HepG2 (cell line): ENCODE data around the gene KLF13. TPM values are rescaled to one million over a fixed set of nuclear protein-coding genes. Genes with fewer than 3 reads are reported as not detected.

Experiments used
- ATAC-seq: fragments of 200-7000 bp; cut with Tn5 transposase; 3 replicates; pipeline ENCODE4 v1.9.1; 2020; ENCODE audit warnings: mild to moderate bottlenecking, moderate library complexity
- BruUV-seq: library from RNA; stranded (reverse); fragments of 400-500 nt; replicated peaks from 2 replicates; lab custom pipeline; 2021; lab: Mats Ljungman, UMichigan
- CTCF ChIA-PET: fragments of 300-600 bp; formaldehyde crosslinking; extraction: SDS; loops from one replicate; lab custom pipeline; 2021; ENCODE audit warnings: low total read pairs, inconsistent platforms, low intra/inter-chr PET ratio; lab: Yijun Ruan, JAX
- POLR2A ChIA-PET: fragments of 350-600 bp; sonication (Branson Sonifier 250); formaldehyde crosslinking; loops from one replicate; lab custom pipeline; 2020; ENCODE audit warnings: antibody characterized with exemption, inconsistent platforms; lab: Yijun Ruan, JAX
- DNase-seq: peaks from one replicate; pipeline ENCODE4 v3.0.0-alpha.2; 2015; ENCODE audit warnings: low spot score
- FAIRE-seq: peaks from 3 replicates; lab custom pipeline; 2011; peaks lifted over from hg19 to GRCh38; lab: Jason Lieb, UNC
- H2AFZ ChIP-seq: one replicate; pipeline ENCODE4 v1.6.1; 2011; ENCODE audit warnings: low read length, inconsistent platforms
- H3K27ac ChIP-seq: fragments of 300-600 bp; 3 replicates; pipeline ENCODE4 v1.8.0; 2011; ENCODE audit warnings: mixed run types, mild to moderate bottlenecking, mixed read lengths, low read length, inconsistent platforms; ENCODE audit not compliant: insufficient read depth; ENCODE audit errors: extremely low read length
- H3K27me3 ChIP-seq, 2 experiments: fragments of 200-600 bp in 1 of 2; 2 replicates in 1 of 2; 3 replicates in 1 of 2; pipeline versions ENCODE4 v1.6.0 to v1.8.0; 2011; ENCODE audit warnings: low read length in 2 of 2, mild to moderate bottlenecking in 2 of 2, moderate library complexity in 2 of 2, inconsistent platforms in 1 of 2; ENCODE audit not compliant: insufficient read depth in 2 of 2, control insufficient read depth in 1 of 2
- H3K36me3 ChIP-seq, 2 experiments: fragments of 200-600 bp in 1 of 2; replicated peaks in 1 of 2; 2 replicates in 1 of 2; 3 replicates in 1 of 2; pipeline versions ENCODE4 v1.5.1 to v1.8.0; 2011; ENCODE audit warnings: low read length in 2 of 2, inconsistent platforms in 1 of 2; ENCODE audit not compliant: insufficient read depth in 2 of 2, control insufficient read depth in 1 of 2
- H3K4me1 ChIP-seq: 2 replicates; pipeline ENCODE4 v1.5.1; 2012; ENCODE audit warnings: low read length, inconsistent platforms; ENCODE audit not compliant: insufficient read depth
- H3K4me2 ChIP-seq: 2 replicates; pipeline ENCODE4 v1.6.0; 2011; ENCODE audit warnings: low read depth, low read length, inconsistent platforms
- H3K4me3 ChIP-seq, 3 experiments: fragments of 200-600 bp in 1 of 3; sonication (generic), shearing (Covaris generic) in 1 of 3; replicated peaks in 1 of 3; 2 replicates each; pipeline ENCODE4 v1.5.1; 2011 to 2016; ENCODE audit warnings: low read length in 3 of 3, inconsistent platforms in 2 of 3, low read depth in 2 of 3, mild to moderate bottlenecking in 2 of 3, control low read depth in 1 of 3, mixed read lengths in 1 of 3; ENCODE audit not compliant: insufficient read depth in 1 of 3
- H3K79me2 ChIP-seq: one replicate; pipeline ENCODE4 v1.6.1; 2011; ENCODE audit warnings: low read length, inconsistent platforms; ENCODE audit not compliant: insufficient read depth
- H3K9ac ChIP-seq: 2 replicates; pipeline ENCODE4 v1.6.0; 2011; ENCODE audit warnings: mild to moderate bottlenecking, low read depth, low read length, inconsistent platforms; ENCODE audit not compliant: insufficient read depth
- H3K9me3 ChIP-seq: 2 replicates; pipeline ENCODE4 v1.5.1; 2012; ENCODE audit warnings: mild to moderate bottlenecking, low read length
- H4K20me1 ChIP-seq: 2 replicates; pipeline ENCODE4 v1.6.0; 2011; ENCODE audit warnings: inconsistent platforms, mild to moderate bottlenecking, low read length, moderate library complexity; ENCODE audit not compliant: insufficient read depth
- HNRNPK ChIP-seq: fragments of 200-400 bp; formaldehyde crosslinking; IDR thresholded peaks from 2 replicates; pipeline ENCODE4 v1.6.1; 2018; ENCODE audit warnings: low read length, low read depth, moderate library complexity, mild to moderate bottlenecking; ENCODE audit not compliant: poor library complexity, severe bottlenecking
- PCBP1 ChIP-seq: fragments of 200-400 bp; formaldehyde crosslinking; IDR thresholded peaks from 2 replicates; pipeline ENCODE4 v1.6.1; 2017; ENCODE audit warnings: mild to moderate bottlenecking, low read depth, low read length, borderline replicate concordance
- RBFOX2 ChIP-seq: fragments of 200-400 bp; formaldehyde crosslinking; IDR thresholded peaks from 2 replicates; pipeline ENCODE4 v1.6.1; 2017; ENCODE audit warnings: low read depth, mild to moderate bottlenecking, low read length
- RXRA ChIP-seq: sonication (generic); formaldehyde crosslinking; IDR thresholded peaks from 2 replicates; pipeline ENCODE4 v1.5.1; 2020; ENCODE audit warnings: missing genetic modification reagents
- YY1 ChIP-seq: IDR thresholded peaks from 2 replicates; pipeline ENCODE4 v1.6.1; 2011; ENCODE audit warnings: low read length, low read depth, moderate library complexity, mild to moderate bottlenecking; ENCODE audit not compliant: insufficient read depth, insufficient replicate concordance
- ZFP90 ChIP-seq: sonication (generic); formaldehyde crosslinking; IDR thresholded peaks from 2 replicates; pipeline ENCODE4 v1.8.0; 2022; ENCODE audit warnings: missing genetic modification reagents, mild to moderate bottlenecking, inconsistent platforms, borderline replicate concordance
- ZNF251 ChIP-seq: sonication (generic); formaldehyde crosslinking; IDR thresholded peaks from 2 replicates; pipeline ENCODE4 v1.9.0; 2021; ENCODE audit warnings: mild to moderate bottlenecking, missing genetic modification reagents
- ZNF678 ChIP-seq: sonication (generic); formaldehyde crosslinking; IDR thresholded peaks from 2 replicates; pipeline ENCODE4 v1.4.0; 2020; ENCODE audit warnings: mild to moderate bottlenecking, missing genetic modification reagents
- WGBS: methylation state at CpG from one replicate; pipeline ENCODE4 v1.1.6; 2017; ENCODE audit warnings: low lambda C conversion rate; 5-methylcytosine and 5-hydroxymethylcytosine counted together
- in situ Hi-C: cut with HindIII; loops from 2 replicates; pipeline ENCODE4 v1.10.0; 2017; ENCODE audit warnings: low pct_unique_long_range_greater_than_20kb; ENCODE audit not compliant: extremely low pct_ligation_motif_present
- intact Hi-C: fragments of 100-400 bp; cut with micrococcal nuclease; formaldehyde crosslinking; loops from one replicate; pipeline ENCODE4 v1.10.0; 2022; ENCODE audit not compliant: unreplicated experiment
- polyA plus RNA-seq, 8 experiments: library from polyadenylated mRNA; depleted of rRNA in 3 of 8; stranded (reverse) in 7 of 8; unstranded in 1 of 8; fragments of >200 nt; fragmentation: Illumina TruSeq in 4 of 8; extraction: Trizol in 4 of 8; gene quantifications; 2 replicates each; pipeline versions ENCODE4 v1.2.1 to v1.2.3, GENCODE V29; 2011 to 2016; ENCODE audit warnings: low read depth in 4 of 8, missing spikeins in 1 of 8, mixed read lengths in 1 of 8; ENCODE audit not compliant: insufficient read depth in 1 of 8
- total RNA-seq, 5 experiments: library from RNA; depleted of rRNA; stranded (reverse); fragments of >200 nt; fragmentation: Illumina TruSeq; extraction: Trizol; gene quantifications; 2 replicates each; pipeline ENCODE4 v1.2.3, GENCODE V29; 2016; ENCODE audit warnings: low read depth in 1 of 5
- TF ChIP-seq, protein P1 (sequence below): sonication (generic); formaldehyde crosslinking; IDR thresholded peaks from 2 replicates; pipeline ENCODE4 v1.5.0; 2020; ENCODE audit warnings: mild to moderate bottlenecking, missing genetic modification reagents, borderline replicate concordance
- TF ChIP-seq, protein P2 (sequence below): sonication (generic); formaldehyde crosslinking; conservative IDR thresholded peaks from 2 replicates; pipeline ENCODE4 v1.4.0; 2020; ENCODE audit warnings: mild to moderate bottlenecking, missing genetic modification reagents, moderate library complexity
- TF ChIP-seq, protein P3 (sequence below): sonication (generic); formaldehyde crosslinking; IDR thresholded peaks from 2 replicates; pipeline ENCODE4 v1.4.0; 2020; ENCODE audit warnings: missing genetic modification reagents

KLF13 gene
- total and polyA plus RNA-seq, 2 of the 13 experiments (the other 11 are each of a cell fraction or from before 2014, with no cell fraction given), result 16.8 to 25.1 TPM

DNA sequence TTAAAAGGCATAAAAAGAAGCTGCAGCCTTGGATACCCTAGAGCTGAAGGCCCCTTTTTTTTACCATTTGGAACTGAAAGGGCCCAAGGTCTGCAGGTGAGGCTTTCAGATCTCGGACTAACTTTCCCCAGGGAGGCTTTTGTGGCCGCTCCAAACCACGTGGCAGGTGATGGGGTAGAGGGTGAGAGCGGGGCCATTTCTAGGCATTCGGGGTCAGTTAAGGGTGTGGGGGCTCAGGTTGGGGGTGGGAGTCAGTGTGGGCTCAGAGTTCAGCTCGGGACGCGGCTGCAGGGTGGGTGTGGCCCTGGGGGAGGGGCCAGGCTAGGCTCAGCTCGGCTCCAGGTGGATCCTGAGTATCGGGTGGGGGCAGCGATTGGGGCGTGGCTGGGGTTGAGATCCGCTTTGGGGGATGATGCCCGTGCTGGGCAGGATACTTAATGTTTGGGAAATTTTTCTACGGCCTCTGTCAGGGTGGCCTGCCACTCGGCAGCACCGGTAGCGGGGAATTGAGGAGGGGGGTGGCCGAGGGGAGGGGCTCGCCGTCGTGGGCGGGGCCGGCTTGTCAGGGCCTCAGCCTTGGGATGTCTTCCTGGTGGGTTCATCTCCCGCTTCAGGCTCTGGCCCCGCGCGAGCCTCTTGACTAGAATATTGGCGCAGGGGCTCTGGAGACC lies 2.5 kb downstream of the KLF13 start:
- intact Hi-C loops (loop anchor here (1.0 to 10.0 kb wide), 3 partner anchors 56 to 113 kb away; no protein-coding TSS in a partner anchor), in situ Hi-C loops (no loop called here)
- ChIA-PET POLR2A (interaction anchor here (0.9 to 1.1 kb wide), 3 partner anchors 24 to 171 kb away, joined by 3 to 4 read pairs (median 3); no protein-coding TSS in a partner anchor), CTCF (no interaction called here)
- Histone ChIP-seq H3K4me2 (peak overlapping the region; percentile 84), H3K27me3 (no peaks in the 10 kb centered on the region; a peak in 1 of 5 replicates), H3K9ac (peak overlapping the region; percentile 73), H3K27ac (peak overlapping the region; percentile 79), H2AFZ (no peak overlapping the region), H3K9me3 (no peaks in the 10 kb centered on the region), H3K36me3 (no peaks in the 10 kb centered on the region), H3K4me1 (peaks cover 50% of the 10 kb centered on the region), H4K20me1 (peaks cover 27% of the 10 kb centered on the region), H3K79me2 (peaks cover 57% of the 10 kb centered on the region), H3K4me3 (peak overlapping the region; percentile 75 to 89 (median 80))
- FAIRE-seq (no peak), ATAC-seq (no peak), DNase-seq (no peak)
- 0% methylated on average over 11 of the region's 29 CpGs for WGBS
- BruUV-seq, result no TSS peak
- TF ChIP-seq RXRA (CRISPR knock-in tag) (peak; percentile 49; the same call in 1 of the 2 replicates), HNRNPK (peak; percentile 37), ZFP90 (CRISPR knock-in tag) (no peak), ZNF678 (CRISPR knock-in tag) (no peak), YY1 (no peak), ZNF251 (CRISPR knock-in tag) (no peak), RBFOX2 (no peak), PCBP1 (0 out of 2 replicates have a peak, but pooled peaks have one; percentile 76)
- TF ChIP-seq, protein P1, sequence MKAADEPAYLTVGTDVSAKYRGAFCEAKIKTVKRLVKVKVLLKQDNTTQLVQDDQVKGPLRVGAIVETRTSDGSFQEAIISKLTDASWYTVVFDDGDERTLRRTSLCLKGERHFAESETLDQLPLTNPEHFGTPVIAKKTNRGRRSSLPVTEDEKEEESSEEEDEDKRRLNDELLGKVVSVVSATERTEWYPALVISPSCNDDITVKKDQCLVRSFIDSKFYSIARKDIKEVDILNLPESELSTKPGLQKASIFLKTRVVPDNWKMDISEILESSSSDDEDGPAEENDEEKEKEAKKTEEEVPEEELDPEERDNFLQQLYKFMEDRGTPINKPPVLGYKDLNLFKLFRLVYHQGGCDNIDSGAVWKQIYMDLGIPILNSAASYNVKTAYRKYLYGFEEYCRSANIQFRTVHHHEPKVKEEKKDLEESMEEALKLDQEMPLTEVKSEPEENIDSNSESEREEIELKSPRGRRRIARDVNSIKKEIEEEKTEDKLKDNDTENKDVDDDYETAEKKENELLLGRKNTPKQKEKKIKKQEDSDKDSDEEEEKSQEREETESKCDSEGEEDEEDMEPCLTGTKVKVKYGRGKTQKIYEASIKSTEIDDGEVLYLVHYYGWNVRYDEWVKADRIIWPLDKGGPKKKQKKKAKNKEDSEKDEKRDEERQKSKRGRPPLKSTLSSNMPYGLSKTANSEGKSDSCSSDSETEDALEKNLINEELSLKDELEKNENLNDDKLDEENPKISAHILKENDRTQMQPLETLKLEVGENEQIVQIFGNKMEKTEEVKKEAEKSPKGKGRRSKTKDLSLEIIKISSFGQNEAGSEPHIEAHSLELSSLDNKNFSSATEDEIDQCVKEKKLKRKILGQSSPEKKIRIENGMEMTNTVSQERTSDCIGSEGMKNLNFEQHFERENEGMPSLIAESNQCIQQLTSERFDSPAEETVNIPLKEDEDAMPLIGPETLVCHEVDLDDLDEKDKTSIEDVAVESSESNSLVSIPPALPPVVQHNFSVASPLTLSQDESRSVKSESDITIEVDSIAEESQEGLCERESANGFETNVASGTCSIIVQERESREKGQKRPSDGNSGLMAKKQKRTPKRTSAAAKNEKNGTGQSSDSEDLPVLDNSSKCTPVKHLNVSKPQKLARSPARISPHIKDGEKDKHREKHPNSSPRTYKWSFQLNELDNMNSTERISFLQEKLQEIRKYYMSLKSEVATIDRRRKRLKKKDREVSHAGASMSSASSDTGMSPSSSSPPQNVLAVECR (CRISPR knock-in tag), result peak; percentile 19; the same call in 1 of the 2 replicates
- TF ChIP-seq, protein P2, sequence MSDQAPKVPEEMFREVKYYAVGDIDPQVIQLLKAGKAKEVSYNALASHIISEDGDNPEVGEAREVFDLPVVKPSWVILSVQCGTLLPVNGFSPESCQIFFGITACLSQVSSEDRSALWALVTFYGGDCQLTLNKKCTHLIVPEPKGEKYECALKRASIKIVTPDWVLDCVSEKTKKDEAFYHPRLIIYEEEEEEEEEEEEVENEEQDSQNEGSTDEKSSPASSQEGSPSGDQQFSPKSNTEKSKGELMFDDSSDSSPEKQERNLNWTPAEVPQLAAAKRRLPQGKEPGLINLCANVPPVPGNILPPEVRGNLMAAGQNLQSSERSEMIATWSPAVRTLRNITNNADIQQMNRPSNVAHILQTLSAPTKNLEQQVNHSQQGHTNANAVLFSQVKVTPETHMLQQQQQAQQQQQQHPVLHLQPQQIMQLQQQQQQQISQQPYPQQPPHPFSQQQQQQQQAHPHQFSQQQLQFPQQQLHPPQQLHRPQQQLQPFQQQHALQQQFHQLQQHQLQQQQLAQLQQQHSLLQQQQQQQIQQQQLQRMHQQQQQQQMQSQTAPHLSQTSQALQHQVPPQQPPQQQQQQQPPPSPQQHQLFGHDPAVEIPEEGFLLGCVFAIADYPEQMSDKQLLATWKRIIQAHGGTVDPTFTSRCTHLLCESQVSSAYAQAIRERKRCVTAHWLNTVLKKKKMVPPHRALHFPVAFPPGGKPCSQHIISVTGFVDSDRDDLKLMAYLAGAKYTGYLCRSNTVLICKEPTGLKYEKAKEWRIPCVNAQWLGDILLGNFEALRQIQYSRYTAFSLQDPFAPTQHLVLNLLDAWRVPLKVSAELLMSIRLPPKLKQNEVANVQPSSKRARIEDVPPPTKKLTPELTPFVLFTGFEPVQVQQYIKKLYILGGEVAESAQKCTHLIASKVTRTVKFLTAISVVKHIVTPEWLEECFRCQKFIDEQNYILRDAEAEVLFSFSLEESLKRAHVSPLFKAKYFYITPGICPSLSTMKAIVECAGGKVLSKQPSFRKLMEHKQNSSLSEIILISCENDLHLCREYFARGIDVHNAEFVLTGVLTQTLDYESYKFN (CRISPR knock-in tag), result peak; percentile 23; the same call in 1 of the 2 replicates
- TF ChIP-seq, protein P3, sequence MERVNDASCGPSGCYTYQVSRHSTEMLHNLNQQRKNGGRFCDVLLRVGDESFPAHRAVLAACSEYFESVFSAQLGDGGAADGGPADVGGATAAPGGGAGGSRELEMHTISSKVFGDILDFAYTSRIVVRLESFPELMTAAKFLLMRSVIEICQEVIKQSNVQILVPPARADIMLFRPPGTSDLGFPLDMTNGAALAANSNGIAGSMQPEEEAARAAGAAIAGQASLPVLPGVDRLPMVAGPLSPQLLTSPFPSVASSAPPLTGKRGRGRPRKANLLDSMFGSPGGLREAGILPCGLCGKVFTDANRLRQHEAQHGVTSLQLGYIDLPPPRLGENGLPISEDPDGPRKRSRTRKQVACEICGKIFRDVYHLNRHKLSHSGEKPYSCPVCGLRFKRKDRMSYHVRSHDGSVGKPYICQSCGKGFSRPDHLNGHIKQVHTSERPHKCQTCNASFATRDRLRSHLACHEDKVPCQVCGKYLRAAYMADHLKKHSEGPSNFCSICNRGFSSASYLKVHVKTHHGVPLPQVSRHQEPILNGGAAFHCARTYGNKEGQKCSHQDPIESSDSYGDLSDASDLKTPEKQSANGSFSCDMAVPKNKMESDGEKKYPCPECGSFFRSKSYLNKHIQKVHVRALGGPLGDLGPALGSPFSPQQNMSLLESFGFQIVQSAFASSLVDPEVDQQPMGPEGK (CRISPR knock-in tag), result peak; percentile 43; the same call in 1 of the 2 replicates
